D721Med (cell line): ENCODE data around the gene LRRC74A.

Source experiments
- DNase-seq: peaks from one replicate; pipeline ENCODE4 v3.0.0; 2011; ENCODE audit warnings: low spot score; ENCODE audit not compliant: insufficient read length
- FAIRE-seq: peaks from 2 replicates; lab custom pipeline; 2011; peaks lifted over from hg19 to GRCh38; lab: Jason Lieb, UNC
- CTCF ChIP-seq: IDR thresholded peaks from 2 replicates; pipeline ENCODE4 v1.5.1; 2012; ENCODE audit warnings: mild to moderate bottlenecking, control low read depth; ENCODE audit not compliant: insufficient read depth; ENCODE audit errors: missing control alignments

Gene LRRC74A

DNA sequence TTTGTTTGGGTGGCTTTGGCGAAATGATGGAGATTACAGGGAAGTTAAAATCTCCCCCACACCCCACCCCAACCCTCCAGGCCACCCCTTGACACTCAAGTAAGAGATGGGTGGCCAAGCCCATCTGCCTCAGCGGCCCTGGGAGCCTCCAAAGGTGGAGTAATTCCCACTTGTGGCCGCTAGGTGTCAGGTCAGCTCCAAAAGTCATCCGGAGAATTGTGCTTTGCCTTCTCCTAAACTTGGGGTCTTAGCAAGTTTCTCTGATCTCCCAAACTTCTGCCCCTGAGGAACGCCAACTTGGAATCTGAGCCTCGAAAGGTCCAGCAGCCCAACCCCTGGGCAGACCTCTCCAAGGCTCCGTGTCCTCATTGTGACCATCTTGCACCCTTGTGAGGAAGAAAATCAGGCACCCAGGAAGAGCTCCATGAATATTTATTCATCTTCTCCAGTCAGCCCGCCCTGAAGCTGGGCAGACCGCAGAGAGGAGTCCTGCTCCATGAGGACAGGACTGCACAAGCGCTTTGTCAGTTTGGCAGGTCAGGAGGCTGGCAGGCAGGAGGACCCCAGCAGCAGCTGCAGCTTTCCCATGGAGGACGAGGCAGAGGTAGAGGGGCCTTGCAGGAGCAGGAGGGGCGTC is 46.7 kb downstream of the LRRC74A start:
- peak; percentile 53 for DNase-seq
- FAIRE-seq, result no peak
- TF ChIP-seq CTCF, result peak; percentile 80

DNA sequence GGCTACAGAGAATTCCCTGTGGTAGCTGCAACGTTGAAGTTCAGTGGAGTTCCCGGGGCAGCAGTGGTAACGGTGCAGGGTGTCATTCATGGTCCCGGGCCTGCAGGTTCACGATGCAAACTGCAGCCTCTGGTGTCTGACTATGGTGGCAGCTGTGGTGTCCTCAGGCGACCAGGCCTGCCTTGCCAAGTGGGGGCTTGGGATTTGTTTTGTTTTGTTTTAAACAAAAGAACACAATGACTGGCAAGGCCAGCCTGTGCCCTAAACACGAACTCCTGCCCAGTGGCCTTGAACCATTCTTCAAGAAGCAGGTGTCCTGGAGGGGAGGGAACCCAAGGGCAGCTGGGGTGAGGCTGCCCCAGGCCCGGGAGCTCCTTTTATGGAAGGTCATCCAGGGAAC is 48.5 kb downstream of the LRRC74A start:
- no peak for TF ChIP-seq CTCF
- no peak for FAIRE-seq
- DNase-seq, result no peak

- TF ChIP-seq CTCF, result peak; percentile 98
- peak; percentile 79 for DNase-seq
- FAIRE-seq, result no peak
Observed at GRCh38 chr14:76876076-76876475, 49.9 kb downstream of the LRRC74A start.

DNA sequence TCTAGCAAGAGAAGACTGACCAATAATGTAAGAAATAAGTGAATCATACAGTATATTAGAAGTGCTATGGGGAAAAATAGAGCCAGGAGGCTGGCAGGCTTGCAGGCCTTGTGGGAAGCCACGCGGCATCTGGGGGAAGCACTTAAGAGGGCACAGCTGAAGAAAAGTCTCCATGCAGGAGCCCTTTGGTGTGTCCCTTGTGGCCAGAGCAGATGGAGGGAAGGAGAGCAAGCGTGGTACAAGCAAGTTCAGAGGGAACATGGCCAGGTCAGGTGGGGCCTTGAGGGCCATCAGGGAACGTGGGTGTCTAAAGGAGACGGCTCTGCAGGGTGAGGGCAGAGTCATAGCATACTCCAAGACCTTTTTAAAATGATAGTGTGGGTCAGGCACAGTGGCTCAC is 51.7 kb downstream of the LRRC74A start:
- FAIRE-seq (no peak), DNase-seq (no peak)
- no peak for TF ChIP-seq CTCF

DNA sequence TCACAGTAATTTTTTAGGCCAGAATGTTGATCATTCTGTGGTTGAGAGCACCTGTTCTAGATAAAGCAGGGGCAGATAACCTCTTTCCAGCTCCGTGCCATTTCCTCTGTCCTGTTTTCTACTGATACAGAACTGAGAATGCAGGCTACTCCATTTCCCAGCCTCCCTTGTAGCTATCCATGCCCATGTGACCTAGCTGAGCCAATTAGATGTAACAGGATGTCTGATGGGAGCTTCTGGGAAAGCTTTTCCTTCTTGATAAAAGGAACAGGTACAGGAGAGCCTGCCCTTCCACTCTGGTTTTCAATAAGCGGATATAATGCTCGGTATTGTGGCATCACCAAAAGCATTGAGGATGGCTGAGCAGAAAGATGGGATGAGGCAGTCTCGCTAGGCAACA is 54.2 kb downstream of the LRRC74A start:
- FAIRE-seq (no peak), DNase-seq (no peak)
- TF ChIP-seq CTCF, result no peak

GRCh38 chr14:76881348-76881747 is 55.1 kb downstream of the LRRC74A start:
- no peak for TF ChIP-seq CTCF
- no peak for FAIRE-seq
- no peak for DNase-seq

DNA sequence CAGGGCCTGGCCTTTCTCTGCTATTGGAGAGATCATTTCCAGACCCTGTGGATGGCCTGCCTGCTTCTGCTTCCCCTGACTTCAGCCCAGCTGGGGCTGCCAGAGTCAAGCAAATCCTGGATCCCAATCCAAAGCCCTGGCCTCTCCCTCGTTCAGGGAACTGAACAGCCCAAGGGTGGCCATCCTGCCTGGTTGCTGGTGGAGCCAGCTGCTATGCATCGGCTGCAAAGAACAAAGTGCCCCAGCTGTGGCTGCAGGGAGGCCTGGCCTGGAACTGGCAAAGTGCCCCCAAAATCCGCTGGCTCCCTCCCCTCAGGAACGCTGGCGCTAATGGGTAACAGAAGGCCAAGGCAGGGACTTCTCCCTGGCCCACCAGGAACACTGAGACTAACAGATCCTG is 56.4 kb downstream of the LRRC74A start:
- no peak for FAIRE-seq
- no peak for TF ChIP-seq CTCF
- DNase-seq, result no peak
